Astrocyte of the cerebellum (primary cell): ENCODE measurements around the gene GDPD5.

ENCODE experiments used
- DNase-seq: peaks from one replicate; pipeline ENCODE4 v3.0.0-alpha.2; 2011; ENCODE audit warnings: low read depth
- H3K4me3 ChIP-seq: 2 replicates; pipeline ENCODE4 v1.5.1; 2011; ENCODE audit warnings: mild to moderate bottlenecking, low read depth, low read length, moderate library complexity
- in situ Hi-C: cut with HindIII; loops from 2 replicates; pipeline ENCODE4 v1.10.0; 2017; ENCODE audit warnings: low sequenced_read_pairs
- TF ChIP-seq, protein P1 (sequence below): IDR thresholded peaks from 2 replicates; pipeline ENCODE4 v1.5.1; 2012; ENCODE audit warnings: low read length, low read depth, moderate library complexity, mild to moderate bottlenecking; ENCODE audit errors: missing control alignments

Gene GDPD5

DNA sequence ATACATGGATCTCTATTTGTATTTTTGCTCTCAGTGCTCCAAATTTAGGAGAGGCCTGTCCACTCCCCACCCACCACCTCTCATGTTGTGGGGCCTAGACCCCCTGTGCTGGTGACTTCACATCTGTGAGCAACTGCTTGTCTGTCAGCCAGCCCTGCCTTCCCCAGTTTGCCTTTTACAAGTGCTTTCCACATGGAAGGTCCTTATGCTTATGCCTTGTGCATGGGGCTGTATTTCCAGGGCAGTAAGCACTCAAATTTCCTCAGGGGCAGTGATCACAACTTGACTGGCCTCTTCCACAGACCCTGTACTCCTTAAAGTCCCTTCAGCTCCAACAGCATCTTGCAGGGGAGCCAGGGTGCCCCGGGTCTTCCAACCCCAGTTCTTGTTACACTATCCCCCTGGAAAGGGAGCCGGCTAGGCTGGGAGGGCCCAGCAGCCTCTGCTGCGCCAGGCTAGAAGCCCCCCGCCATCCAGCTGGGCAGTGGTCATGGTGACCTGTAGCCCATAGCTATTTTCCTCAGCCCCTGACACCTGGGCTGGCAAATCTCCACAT is 29.9 kb downstream of the GDPD5 start:
- TF ChIP-seq, protein P1, sequence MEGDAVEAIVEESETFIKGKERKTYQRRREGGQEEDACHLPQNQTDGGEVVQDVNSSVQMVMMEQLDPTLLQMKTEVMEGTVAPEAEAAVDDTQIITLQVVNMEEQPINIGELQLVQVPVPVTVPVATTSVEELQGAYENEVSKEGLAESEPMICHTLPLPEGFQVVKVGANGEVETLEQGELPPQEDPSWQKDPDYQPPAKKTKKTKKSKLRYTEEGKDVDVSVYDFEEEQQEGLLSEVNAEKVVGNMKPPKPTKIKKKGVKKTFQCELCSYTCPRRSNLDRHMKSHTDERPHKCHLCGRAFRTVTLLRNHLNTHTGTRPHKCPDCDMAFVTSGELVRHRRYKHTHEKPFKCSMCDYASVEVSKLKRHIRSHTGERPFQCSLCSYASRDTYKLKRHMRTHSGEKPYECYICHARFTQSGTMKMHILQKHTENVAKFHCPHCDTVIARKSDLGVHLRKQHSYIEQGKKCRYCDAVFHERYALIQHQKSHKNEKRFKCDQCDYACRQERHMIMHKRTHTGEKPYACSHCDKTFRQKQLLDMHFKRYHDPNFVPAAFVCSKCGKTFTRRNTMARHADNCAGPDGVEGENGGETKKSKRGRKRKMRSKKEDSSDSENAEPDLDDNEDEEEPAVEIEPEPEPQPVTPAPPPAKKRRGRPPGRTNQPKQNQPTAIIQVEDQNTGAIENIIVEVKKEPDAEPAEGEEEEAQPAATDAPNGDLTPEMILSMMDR, result no peak
- DNase-seq, result no peak
- in situ Hi-C loops, result no loop called here
- no peak overlapping the region for H3K4me3 ChIP-seq

DNA sequence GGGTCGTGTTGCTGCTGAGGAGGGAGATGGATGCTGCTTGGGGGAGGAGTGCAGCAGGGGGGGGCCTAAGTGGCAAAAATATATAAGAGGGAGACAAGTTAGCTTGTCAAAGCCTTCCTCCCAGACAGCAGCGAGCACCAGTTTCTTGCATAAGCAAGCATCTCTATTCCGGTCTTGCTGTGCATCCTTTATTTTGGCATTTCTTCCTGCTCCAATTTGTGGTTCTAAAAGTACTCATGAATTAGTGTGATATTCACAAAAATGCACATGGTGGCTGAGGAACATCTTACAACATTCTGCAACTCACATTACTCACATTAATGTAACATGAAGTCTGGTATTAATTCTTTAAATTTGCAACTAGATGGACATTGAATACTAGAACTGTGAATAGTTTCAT is 32.1 kb downstream of the GDPD5 start:
- no peak for DNase-seq
- TF ChIP-seq, protein P1, result no peak
- H3K4me3 ChIP-seq, result no peak overlapping the region
- in situ Hi-C loops, result no loop called here

DNA sequence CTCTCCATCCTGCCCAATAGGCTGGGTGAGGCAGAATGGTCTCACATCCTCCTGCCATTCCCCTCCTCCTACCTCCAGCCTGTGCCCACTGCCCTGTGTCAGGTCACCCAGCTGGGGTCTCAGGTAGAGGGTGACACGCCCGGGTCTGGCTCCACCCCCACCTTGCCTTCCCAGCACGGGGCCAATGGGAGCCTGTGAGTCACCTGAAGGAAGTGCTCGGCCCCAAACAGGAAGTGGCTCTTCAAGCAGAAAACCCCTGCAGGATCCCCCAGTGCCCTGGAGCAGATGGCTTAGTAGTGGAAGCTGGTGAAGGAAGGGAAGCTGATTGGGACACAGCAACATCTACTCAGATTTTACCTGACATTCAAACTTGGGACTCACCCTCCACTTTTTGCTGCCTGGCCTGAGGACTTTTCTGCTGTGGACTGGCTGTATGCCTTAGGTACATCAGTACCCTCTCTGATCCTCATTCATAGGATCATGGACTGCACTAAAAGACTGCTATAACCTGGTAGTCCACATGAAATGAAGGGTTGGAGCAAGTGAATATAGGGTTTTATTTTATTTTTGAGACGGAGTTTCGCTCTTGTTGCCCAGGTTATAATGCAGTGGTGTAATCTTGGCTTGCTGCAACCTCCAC is 33.4 kb downstream of the GDPD5 start:
- no peak for DNase-seq
- in situ Hi-C loops, result no loop called here
- no peak overlapping the region for H3K4me3 ChIP-seq
- TF ChIP-seq, protein P1, result no peak

DNA sequence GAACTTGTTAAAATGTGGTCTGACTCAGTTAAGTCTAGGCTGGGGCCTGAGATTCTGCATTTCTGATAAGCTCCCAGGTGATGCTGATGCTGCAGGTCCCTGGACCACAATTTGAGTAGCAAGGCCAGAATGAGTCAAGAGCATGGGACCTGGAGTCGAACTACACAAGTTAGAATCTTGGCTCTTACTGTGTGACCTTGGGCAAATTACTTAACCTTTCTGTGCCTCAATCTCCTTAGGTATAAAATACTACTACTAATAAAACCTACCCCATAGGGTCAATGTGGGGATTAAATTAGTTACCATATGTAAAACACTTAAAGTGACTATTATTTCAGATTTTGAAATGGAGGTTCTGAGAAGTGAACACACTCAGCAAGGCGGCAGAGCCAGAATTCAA is 34.3 kb downstream of the GDPD5 start:
- in situ Hi-C loops, result no loop called here
- no peak for DNase-seq
- TF ChIP-seq, protein P1, result no peak
- H3K4me3 ChIP-seq, result no peak overlapping the region

DNA sequence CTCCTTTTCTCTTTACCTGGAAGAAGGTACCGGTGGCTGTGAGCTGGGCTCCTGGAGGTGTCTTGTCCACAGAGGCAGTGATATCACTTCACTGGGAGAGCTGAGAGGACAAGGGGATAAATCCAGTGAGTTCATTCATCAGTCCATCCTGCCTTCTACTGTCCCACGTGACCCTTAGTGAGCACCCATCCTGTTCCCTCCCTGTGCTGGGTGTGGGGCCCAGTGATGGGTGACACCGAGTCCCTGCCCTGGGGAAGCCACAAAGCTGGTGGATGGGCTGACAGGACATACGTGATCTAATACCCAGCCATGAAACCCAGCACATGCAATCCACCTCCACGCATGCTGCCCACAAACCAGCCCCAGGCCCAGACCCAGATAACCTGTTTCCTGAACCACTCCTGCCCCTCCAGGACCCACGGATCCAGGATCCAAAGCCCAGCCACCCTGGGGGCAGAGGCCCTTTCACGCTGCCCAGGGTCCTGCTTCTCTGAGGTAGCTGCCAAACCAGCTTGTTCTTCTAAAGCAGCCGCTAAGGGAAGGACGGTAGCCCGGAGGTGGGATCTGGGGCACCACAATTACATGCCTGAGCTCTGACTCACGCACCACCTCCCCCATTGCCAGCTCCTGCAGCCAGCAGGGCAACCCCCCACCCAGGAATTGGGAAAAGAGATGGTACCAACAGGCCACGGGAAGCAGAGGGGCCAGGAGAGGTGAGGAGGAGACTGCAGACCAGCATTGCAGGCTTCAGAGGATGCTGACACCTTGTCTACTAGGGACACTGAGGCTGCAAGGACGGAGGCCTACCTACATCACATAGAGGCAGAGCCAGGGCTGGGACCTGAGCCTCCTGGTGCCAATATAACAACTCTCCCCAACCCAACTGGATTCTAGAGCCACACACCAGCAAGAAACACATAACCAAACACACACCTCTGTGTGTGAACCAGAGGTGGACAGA is 35.2 kb downstream of the GDPD5 start:
- H3K4me3 ChIP-seq, result no peak overlapping the region
- TF ChIP-seq, protein P1, result no peak
- in situ Hi-C loops, result no loop called here
- DNase-seq, result peak; percentile 20

DNA sequence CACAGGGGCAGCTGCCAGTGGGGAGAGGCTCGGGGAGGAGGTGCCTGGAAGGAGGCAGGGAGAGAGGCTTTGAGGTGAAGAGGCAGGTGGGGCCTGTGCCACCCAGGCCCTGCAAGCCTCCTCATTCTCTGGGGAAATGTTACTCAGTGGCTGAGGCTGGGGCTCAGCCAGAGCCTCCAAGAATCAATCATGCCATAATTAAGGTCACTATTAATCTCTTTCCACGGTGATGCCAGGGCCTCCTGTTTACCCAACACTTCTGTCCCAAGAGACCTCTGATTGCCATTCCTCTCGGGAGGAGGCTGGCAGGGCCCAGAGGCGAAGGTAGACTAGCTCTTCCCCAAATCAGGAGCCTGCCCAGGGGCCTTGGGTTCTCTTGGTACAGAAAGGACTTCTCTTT is 38.4 kb downstream of the GDPD5 start:
- TF ChIP-seq, protein P1, result no peak
- DNase-seq, result no peak
- in situ Hi-C loops, result loop anchor here (5.0 kb wide), 1 partner anchor 35 kb away; no protein-coding TSS in a partner anchor
- no peak overlapping the region for H3K4me3 ChIP-seq
